Esophagus muscularis mucosa (tissue), 4 donors: ENCODE results near the gene OR11G2. TPM values are rescaled to one million over a fixed set of nuclear protein-coding genes. Genes with fewer than 3 reads are reported as not detected.

Experiments used
- DNase-seq: peaks from one replicate; pipeline ENCODE4 v3.0.0-alpha.2; 2017; ENCODE audit errors: extremely low spot score
- H3K27ac ChIP-seq, 4 donors: fragments of 200-600 bp; sonication (generic); replicated peaks in 1 of 4; 1 replicate in 3 of 4; 2 replicates in 1 of 4; pipeline ENCODE4 v1.5.1; 2016 to 2019; ENCODE audit warnings: mild to moderate bottlenecking in 1 of 4
- H3K27me3 ChIP-seq, 4 donors: fragments of 200-600 bp; sonication (generic); one replicate each; pipeline versions ENCODE4 v1.5.1 to v1.6.0; 2016 to 2019
- H3K36me3 ChIP-seq, 4 donors: fragments of 200-600 bp; sonication (generic); one replicate each; pipeline ENCODE4 v1.5.1; 2016 to 2019
- H3K4me1 ChIP-seq, 4 donors: fragments of 200-600 bp; sonication (generic); one replicate each; pipeline ENCODE4 v1.5.1; 2016 to 2019
- H3K4me3 ChIP-seq, 4 donors: fragments of 200-600 bp; sonication (generic); 1 replicate in 2 of 4; 2 replicates in 2 of 4; pipeline ENCODE4 v1.5.1; 2016 to 2019; ENCODE audit warnings: mild to moderate bottlenecking in 4 of 4, moderate library complexity in 1 of 4
- H3K9me3 ChIP-seq, 4 donors: fragments of 200-600 bp; sonication (generic); 1 replicate in 3 of 4; 2 replicates in 1 of 4; pipeline ENCODE4 v1.5.1; 2016 to 2019
- EP300 ChIP-seq: sonication (generic); formaldehyde crosslinking; IDR thresholded peaks from one replicate; pipeline ENCODE4 v1.6.1; 2017; ENCODE audit warnings: antibody characterized with exemption
- POLR2A ChIP-seq: fragments of 450-650 bp; IDR thresholded peaks from one replicate; pipeline ENCODE4 v1.6.1; 2017; ENCODE audit warnings: antibody characterized with exemption, moderate library complexity, mild to moderate bottlenecking, low read depth
- POLR2AphosphoS5 ChIP-seq, 2 donors: sonication (generic); formaldehyde crosslinking; IDR thresholded peaks; one replicate each; pipeline ENCODE4 v1.6.1; 2017; ENCODE audit warnings: antibody characterized with exemption in 2 of 2
- WGBS: methylation state at CpG from one replicate; pipeline ENCODE4 v1.1.5; 2018; 5-methylcytosine and 5-hydroxymethylcytosine counted together
- intact Hi-C: fragments of 100-400 bp; cut with DNase I; formaldehyde crosslinking; loops from one replicate; pipeline ENCODE4 v1.15.1; 2023
- total RNA-seq, 4 donors: library from RNA; depleted of rRNA; stranded (reverse); fragments of >200 nt; gene quantifications; one replicate each; pipeline versions ENCODE4 v1.1.0 to v1.2.1, GENCODE V29; 2016
- TF ChIP-seq, protein P1 (sequence below), 3 experiments: fragments of 200-600 bp in 2 of 3; fragments of 450-650 bp in 1 of 3; sonication (generic) in 2 of 3; IDR thresholded peaks; one replicate each; pipeline ENCODE4 v1.5.1; 2017 to 2019; ENCODE audit warnings: antibody characterized with exemption in 3 of 3, mild to moderate bottlenecking in 2 of 3, moderate library complexity in 1 of 3

The OR11G2 gene
- total RNA-seq, 4 donors from 2014 or later: not detected

DNA sequence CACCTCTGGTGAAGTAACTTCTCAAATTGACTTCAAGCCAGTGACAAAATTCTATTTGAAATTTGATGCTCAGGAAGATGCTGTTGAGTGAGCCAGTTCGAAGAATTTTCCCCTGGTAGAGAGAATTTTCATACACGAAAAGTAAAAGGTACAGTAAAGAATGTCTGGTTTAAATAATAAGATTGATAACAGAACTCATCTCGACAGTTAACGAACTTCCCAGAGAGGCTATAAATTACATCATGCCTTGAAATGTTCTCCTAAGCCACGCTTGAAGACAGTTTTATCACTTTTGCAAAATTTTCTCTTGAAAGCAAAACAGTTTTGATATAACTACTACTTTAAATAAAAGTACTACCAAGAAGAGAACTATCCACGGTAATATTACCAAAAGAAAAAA lies 14.4 kb upstream of the OR11G2 start:
- Histone ChIP-seq H3K4me3 (no peak overlapping the region), H3K27ac (no peak overlapping the region), H3K27me3 (no peaks in the 10 kb centered on the region), H3K36me3 (no peaks in the 10 kb centered on the region), H3K4me1 (no peaks in the 10 kb centered on the region), H3K9me3 (no peaks in the 10 kb centered on the region)
- DNase-seq: no peak
- intact Hi-C loops: no loop called here
- WGBS: 52% methylated on average over 6 of the region's 6 CpGs
- TF ChIP-seq, protein P1, sequence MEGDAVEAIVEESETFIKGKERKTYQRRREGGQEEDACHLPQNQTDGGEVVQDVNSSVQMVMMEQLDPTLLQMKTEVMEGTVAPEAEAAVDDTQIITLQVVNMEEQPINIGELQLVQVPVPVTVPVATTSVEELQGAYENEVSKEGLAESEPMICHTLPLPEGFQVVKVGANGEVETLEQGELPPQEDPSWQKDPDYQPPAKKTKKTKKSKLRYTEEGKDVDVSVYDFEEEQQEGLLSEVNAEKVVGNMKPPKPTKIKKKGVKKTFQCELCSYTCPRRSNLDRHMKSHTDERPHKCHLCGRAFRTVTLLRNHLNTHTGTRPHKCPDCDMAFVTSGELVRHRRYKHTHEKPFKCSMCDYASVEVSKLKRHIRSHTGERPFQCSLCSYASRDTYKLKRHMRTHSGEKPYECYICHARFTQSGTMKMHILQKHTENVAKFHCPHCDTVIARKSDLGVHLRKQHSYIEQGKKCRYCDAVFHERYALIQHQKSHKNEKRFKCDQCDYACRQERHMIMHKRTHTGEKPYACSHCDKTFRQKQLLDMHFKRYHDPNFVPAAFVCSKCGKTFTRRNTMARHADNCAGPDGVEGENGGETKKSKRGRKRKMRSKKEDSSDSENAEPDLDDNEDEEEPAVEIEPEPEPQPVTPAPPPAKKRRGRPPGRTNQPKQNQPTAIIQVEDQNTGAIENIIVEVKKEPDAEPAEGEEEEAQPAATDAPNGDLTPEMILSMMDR (IDR thresholded peaks at IDR 0.05): no peak
- TF ChIP-seq POLR2AphosphoS5 (IDR thresholded peaks at IDR 0.05): no peak
- TF ChIP-seq EP300: no peak
- no peak for TF ChIP-seq POLR2A

DNA sequence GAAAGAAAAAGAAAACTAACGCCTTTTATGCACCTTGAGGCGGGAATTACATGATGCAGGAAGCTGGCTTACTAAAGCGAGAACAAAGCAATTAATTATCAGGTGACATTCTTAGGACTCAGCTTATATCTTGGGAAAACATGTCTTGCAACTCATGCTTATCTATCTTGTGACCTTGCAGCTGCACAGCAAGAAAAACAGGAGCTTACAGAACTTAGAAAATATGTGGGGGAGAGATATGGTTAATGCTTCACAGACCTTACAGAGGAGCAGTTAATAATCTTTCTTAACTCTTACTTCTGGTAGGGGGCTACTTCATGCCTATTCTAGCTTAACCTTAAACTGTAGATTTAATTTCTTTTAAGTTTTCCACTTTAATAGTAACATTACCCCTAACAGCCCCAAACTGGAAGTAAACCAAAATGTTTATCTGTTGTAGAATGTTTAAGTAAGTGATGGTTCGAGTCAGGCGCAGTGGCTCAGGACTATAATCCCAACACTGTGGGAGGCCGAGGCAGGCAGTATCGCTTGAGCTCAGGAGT lies 13.2 kb upstream of the OR11G2 start:
- no peak for DNase-seq
- intact Hi-C loops: no loop called here
- no peaks in the 10 kb centered on the region for H3K27me3 ChIP-seq
- no peaks in the 10 kb centered on the region for H3K4me1 ChIP-seq
- 82% methylated on average over 7 of the region's 7 CpGs for WGBS
- H3K27ac ChIP-seq: no peak overlapping the region
- no peaks in the 10 kb centered on the region for H3K9me3 ChIP-seq
- no peaks in the 10 kb centered on the region for H3K36me3 ChIP-seq
- TF ChIP-seq POLR2A: no peak
- TF ChIP-seq POLR2AphosphoS5 (IDR thresholded peaks at IDR 0.05): no peak
- H3K4me3 ChIP-seq: no peak overlapping the region

DNA sequence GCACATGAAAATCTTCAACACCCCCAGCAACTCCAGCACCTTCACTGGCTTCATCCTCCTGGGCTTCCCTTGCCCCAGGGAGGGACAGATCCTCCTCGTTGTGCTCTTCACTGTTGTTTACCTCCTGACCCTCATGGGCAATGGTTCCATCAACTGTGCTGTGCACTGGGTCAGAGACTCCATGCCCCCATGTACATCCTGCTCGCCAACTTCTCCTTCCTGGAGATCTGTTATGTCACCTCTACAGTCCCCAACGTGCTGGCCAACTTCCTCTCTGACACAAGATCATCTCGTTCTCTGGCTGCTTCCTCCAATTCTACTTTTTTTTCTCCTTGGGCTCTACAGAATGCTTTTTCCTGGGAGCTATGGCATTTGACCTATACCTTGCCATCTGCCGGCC lies 11.5 kb upstream of the OR11G2 start:
- Histone ChIP-seq H3K36me3 (no peaks in the 10 kb centered on the region), H3K27me3 (no peaks in the 10 kb centered on the region), H3K4me1 (no peaks in the 10 kb centered on the region), H3K27ac (peak overlapping the region in 2 of 4 donors; percentile 31 to 35), H3K9me3 (no peaks in the 10 kb centered on the region), H3K4me3 (no peak overlapping the region)
- intact Hi-C loops: no loop called here
- no peak for TF ChIP-seq EP300
- TF ChIP-seq, protein P1 (IDR thresholded peaks at IDR 0.05): no peak
- TF ChIP-seq POLR2A: no peak
- TF ChIP-seq POLR2AphosphoS5 (IDR thresholded peaks at IDR 0.05): no peak
- WGBS: 54% methylated on average over 5 of the region's 5 CpGs
- DNase-seq: no peak

DNA sequence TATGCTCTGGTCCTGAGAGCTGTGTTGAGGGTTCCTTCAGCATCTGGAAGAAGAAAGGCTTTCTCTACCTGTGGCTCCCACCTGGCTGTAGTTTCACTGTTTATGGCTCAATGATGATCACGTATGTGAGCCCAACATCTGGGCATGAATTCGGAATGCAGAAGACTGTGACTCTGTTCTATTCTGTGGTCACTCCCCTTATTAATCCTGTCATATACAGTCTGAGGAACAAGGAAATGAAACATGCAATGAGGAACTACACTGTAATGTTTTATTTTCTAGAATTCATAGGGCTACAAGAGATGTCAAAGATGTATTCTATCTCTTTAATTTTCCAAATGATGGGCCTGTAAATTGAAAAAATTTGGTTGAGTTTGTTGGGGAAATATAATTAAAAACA lies 10.8 kb upstream of the OR11G2 start:
- TF ChIP-seq EP300: no peak
- TF ChIP-seq, protein P1 (IDR thresholded peaks at IDR 0.05): no peak
- TF ChIP-seq POLR2A: no peak
- TF ChIP-seq POLR2AphosphoS5 (IDR thresholded peaks at IDR 0.05): no peak
- Histone ChIP-seq H3K9me3 (no peaks in the 10 kb centered on the region), H3K27me3 (no peaks in the 10 kb centered on the region), H3K4me1 (no peaks in the 10 kb centered on the region), H3K4me3 (no peak overlapping the region), H3K36me3 (no peaks in the 10 kb centered on the region), H3K27ac (peak overlapping the region in 2 of 4 donors; percentile 31 to 35)
- intact Hi-C loops: no loop called here
- 64% methylated on average over 2 of the region's 2 CpGs for WGBS
- DNase-seq: no peak

DNA sequence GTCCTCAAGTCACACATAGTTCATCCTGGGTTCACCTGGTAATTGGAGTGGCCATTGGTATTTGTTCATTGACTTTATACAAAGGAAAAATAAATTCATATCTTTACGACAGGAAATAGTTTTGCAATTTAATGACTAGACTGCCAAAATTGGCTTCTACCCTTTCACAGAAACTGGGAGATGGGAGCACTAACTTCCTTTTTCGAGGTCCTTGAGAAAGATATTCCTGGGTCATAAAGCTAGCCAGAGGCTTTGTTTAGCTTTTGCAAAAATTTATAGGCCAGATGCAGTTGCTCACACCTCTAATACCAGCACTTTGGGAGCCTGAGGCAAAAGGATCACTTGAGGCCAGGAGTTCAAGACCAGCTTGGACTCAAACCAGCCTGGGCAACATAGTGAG lies 10.2 kb upstream of the OR11G2 start:
- H3K36me3 ChIP-seq: no peaks in the 10 kb centered on the region
- intact Hi-C loops: no loop called here
- H3K9me3 ChIP-seq: no peaks in the 10 kb centered on the region
- no peak overlapping the region for H3K4me3 ChIP-seq
- H3K27ac ChIP-seq: no peak overlapping the region
- H3K4me1 ChIP-seq: no peaks in the 10 kb centered on the region
- no peak for DNase-seq
- TF ChIP-seq EP300: no peak
- TF ChIP-seq POLR2AphosphoS5 (IDR thresholded peaks at IDR 0.05): no peak
- no peak for TF ChIP-seq POLR2A
- TF ChIP-seq, protein P1 (IDR thresholded peaks at IDR 0.05): no peak
- 55% methylated on average over 2 of the region's 2 CpGs for WGBS
- no peaks in the 10 kb centered on the region for H3K27me3 ChIP-seq
